ENCODE measurements around the gene LRIG1. TPM values are rescaled to one million over a fixed set of nuclear protein-coding genes. Genes with fewer than 3 reads are reported as not detected.

Gene LRIG1
- total and polyA plus RNA-seq, 7 donors = 9.8 to 119 (median 41.1) TPM

- Histone ChIP-seq H3K27me3 (ENCODE audit: insufficient read depth in 3 of 3, low read length in 2 of 3) (no peaks in the 10 kb centered on the region), H3K9me3 (no peaks in the 10 kb centered on the region), H3K4me3 (no peak overlapping the region), H3K4me1 (no peaks in the 10 kb centered on the region), H3K27ac (no peak overlapping the region), H3K36me3 (ENCODE audit: insufficient read depth in 1 of 2, low read depth in 1 of 2) (no peaks in the 10 kb centered on the region)
- ATAC-seq = no peak
- intact Hi-C loops (cut with DNase I) = no loop called here
- 69 to 78% (median 71%) methylated on average over 4 of the region's 4 CpGs for WGBS, 3 donors
- TF ChIP-seq CTCF (IDR thresholded peaks at IDR 0.05) = no peak
- no peak for DNase-seq
Observed at GRCh38 chr3:66518644-66519043, 17.8 kb upstream of the LRIG1 start.

- H3K27ac ChIP-seq = no peak overlapping the region
- H3K9me3 ChIP-seq = no peaks in the 10 kb centered on the region
- H3K27me3 ChIP-seq (ENCODE audit: insufficient read depth in 3 of 3, low read length in 2 of 3) = no peaks in the 10 kb centered on the region
- no peaks in the 10 kb centered on the region for H3K36me3 ChIP-seq (ENCODE audit: insufficient read depth in 1 of 2, low read depth in 1 of 2)
- H3K4me3 ChIP-seq = no peak overlapping the region
- no peak for TF ChIP-seq CTCF (IDR thresholded peaks at IDR 0.05)
- WGBS, 3 donors = 83 to 91% (median 86%) methylated on average over 2 of the region's 2 CpGs
- intact Hi-C loops (cut with DNase I) = no loop called here
- DNase-seq (no peak), ATAC-seq (no peak)
- H3K4me1 ChIP-seq = no peaks in the 10 kb centered on the region
Observed at GRCh38 chr3:66518126-66518525, 17.3 kb upstream of the LRIG1 start.

- ATAC-seq = no peak
- 58 to 62% (median 58%) methylated on average over 2 of the region's 2 CpGs for WGBS, 3 donors
- H3K27me3 ChIP-seq (ENCODE audit: insufficient read depth in 3 of 3, low read length in 2 of 3) = no peaks in the 10 kb centered on the region
Observed at GRCh38 chr3:66517241-66517640, 16.4 kb upstream of the LRIG1 start.

GRCh38 chr3:66508461-66508860 is 7.6 kb upstream of the LRIG1 start:
- intact Hi-C loops (cut with DNase I) = loop anchor here (5.0 to 10.0 kb wide), 3 partner anchors 106 to 306 kb away; no protein-coding TSS in a partner anchor
- ATAC-seq (no peak), DNase-seq (no peak)
- H3K9me3 ChIP-seq = no peaks in the 10 kb centered on the region
- 80 to 89% (median 81%) methylated on average over 7 of the region's 7 CpGs for WGBS, 3 donors
- no peak for TF ChIP-seq CTCF (IDR thresholded peaks at IDR 0.05)
- H3K27me3 ChIP-seq (ENCODE audit: insufficient read depth in 3 of 3, low read length in 2 of 3) = no peaks in the 10 kb centered on the region
- H3K4me1 ChIP-seq = peaks cover 2% of the 10 kb centered on the region
- H3K4me3 ChIP-seq = no peak overlapping the region
- H3K36me3 ChIP-seq (ENCODE audit: insufficient read depth in 1 of 2, low read depth in 1 of 2) = no peaks in the 10 kb centered on the region
- H3K27ac ChIP-seq = no peak overlapping the region

More at GRCh38 chr3:66517241-66517640, 16.4 kb upstream of the LRIG1 start:
- Histone ChIP-seq H3K27ac (no peak overlapping the region), H3K4me1 (no peaks in the 10 kb centered on the region), H3K36me3 (ENCODE audit: insufficient read depth in 1 of 2, low read depth in 1 of 2) (no peaks in the 10 kb centered on the region), H3K9me3 (no peaks in the 10 kb centered on the region), H3K4me3 (no peak overlapping the region)
- no peak for DNase-seq
- no peak for TF ChIP-seq CTCF (IDR thresholded peaks at IDR 0.05)
- intact Hi-C loops (cut with DNase I) = no loop called here

Measured in psoas muscle (tissue), 8 donors.